Measurements from ENCODE around the gene EVX1. TPM values are rescaled to one million over a fixed set of nuclear protein-coding genes. Genes with fewer than 3 reads are reported as not detected.

The EVX1 gene
- total and polyA plus RNA-seq, 8 donors: not detected

DNA sequence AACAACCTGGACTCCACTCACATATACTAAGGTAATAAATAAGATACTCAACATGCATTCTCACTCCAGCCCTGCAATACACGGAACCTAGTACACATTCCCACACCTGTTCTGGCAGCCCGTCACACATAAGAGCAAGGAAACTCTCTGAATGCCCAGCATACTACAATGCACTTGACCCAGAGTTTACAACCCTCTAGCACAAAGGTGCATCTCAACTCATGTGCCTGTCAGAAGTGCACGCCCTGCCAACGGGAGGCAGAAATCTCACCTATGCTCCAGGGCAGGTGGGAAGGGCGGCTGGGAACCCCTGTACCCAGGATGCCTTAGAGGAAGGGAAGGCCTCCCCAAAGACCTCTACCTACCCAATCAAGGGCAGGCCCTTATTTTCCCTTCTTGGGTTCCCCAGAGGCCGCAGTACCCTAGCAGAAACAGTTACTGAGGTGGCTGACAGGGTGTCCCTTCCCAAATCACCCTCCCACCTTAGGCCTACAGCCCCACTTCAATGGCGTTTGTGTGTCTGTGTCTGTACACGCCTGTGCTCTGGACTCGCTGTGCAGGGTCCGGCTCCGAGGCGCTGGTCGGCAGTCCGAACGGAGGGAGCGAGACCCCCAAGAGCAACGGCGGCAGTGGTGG is 2.0 kb downstream of the EVX1 start:
- Histone ChIP-seq H3K36me3 (no peaks in the 10 kb centered on the region), H3K9me3 (no peaks in the 10 kb centered on the region), H3K27ac (no peak overlapping the region), H3K4me1 (peaks cover 2 to 37% of the 10 kb centered on the region in 2 donors), H3K4me3 (no peak overlapping the region), H3K27me3 (peaks cover 100% of the 10 kb centered on the region in 2 donors)
- TF ChIP-seq, protein P1, sequence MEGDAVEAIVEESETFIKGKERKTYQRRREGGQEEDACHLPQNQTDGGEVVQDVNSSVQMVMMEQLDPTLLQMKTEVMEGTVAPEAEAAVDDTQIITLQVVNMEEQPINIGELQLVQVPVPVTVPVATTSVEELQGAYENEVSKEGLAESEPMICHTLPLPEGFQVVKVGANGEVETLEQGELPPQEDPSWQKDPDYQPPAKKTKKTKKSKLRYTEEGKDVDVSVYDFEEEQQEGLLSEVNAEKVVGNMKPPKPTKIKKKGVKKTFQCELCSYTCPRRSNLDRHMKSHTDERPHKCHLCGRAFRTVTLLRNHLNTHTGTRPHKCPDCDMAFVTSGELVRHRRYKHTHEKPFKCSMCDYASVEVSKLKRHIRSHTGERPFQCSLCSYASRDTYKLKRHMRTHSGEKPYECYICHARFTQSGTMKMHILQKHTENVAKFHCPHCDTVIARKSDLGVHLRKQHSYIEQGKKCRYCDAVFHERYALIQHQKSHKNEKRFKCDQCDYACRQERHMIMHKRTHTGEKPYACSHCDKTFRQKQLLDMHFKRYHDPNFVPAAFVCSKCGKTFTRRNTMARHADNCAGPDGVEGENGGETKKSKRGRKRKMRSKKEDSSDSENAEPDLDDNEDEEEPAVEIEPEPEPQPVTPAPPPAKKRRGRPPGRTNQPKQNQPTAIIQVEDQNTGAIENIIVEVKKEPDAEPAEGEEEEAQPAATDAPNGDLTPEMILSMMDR (IDR thresholded peaks at IDR 0.05): no peak
- intact Hi-C loops (cut with DNase I): no loop called here
- no peak for ATAC-seq
- no peak for DNase-seq

DNA sequence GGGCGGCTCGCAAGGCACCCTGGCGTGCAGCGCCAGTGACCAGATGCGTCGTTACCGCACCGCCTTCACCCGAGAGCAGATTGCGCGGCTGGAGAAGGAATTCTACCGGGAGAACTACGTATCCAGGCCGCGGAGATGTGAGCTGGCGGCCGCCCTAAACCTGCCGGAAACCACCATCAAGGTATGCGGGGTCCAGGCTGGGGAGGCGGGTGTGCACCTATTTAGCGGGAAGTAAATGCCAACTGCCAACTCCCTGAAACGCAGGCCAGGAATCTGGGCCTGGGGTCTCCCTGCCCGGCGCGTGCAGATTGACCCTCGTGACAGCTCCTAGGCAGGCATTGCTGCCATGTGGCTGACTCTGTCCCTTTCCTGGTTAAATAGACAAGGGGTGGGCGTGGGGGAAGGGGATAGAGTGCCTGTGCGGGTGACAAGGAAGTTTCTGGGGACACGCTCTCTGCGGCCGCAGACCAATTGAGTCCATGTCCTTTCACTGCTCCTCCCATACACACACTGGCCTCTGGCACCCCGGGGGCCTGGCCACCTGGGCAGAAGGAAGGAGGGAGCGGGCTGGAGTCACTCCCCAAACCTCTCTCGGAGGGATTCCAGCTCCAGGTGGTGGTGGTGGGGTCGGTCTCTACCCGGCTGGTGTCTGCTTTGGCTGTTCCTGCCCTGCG is 2.7 kb downstream of the EVX1 start:
- Histone ChIP-seq H3K4me3 (no peak overlapping the region), H3K9me3 (no peaks in the 10 kb centered on the region), H3K27ac (no peak overlapping the region), H3K36me3 (no peaks in the 10 kb centered on the region), H3K4me1 (peaks cover 0 to 32% of the 10 kb centered on the region in 2 donors), H3K27me3 (peaks cover 100% of the 10 kb centered on the region in 2 donors)
- TF ChIP-seq, protein P1 (IDR thresholded peaks at IDR 0.05): no peak
- intact Hi-C loops (cut with DNase I): no loop called here
- ATAC-seq: no peak
- no peak for DNase-seq

DNA sequence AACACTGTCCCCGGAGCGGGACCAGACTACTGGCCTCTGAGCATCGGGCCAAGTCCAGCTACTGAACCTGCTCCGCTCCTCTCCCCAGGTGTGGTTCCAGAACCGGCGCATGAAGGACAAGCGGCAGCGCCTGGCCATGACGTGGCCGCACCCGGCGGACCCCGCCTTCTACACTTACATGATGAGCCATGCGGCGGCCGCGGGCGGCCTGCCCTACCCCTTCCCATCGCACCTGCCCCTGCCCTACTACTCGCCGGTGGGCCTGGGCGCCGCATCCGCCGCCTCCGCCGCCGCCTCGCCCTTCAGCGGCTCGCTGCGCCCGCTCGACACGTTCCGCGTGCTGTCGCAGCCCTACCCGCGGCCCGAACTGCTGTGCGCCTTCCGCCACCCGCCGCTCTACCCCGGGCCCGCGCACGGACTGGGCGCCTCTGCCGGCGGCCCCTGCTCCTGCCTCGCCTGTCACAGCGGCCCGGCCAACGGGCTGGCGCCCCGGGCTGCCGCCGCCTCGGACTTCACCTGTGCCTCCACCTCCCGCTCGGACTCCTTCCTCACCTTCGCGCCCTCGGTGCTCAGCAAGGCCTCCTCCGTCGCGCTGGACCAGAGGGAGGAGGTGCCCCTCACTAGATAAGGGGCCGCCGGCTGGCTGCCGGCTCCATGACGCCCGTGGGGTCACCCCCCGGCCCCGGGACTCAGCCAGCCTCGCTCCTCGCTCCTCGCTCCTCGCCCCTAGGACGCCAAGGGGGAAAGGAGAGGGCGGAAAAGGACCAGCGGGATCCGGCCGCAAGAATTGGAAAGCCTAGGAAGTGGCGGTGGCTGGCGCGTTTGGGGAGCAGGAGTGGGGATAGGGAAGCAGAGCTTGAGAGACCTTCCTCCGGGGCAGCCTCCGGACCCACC is 3.4 kb downstream of the EVX1 start:
- no peak overlapping the region for H3K4me3 ChIP-seq
- H3K4me1 ChIP-seq: peaks cover 0 to 32% of the 10 kb centered on the region in 2 donors
- H3K9me3 ChIP-seq: no peaks in the 10 kb centered on the region
- no peaks in the 10 kb centered on the region for H3K36me3 ChIP-seq
- intact Hi-C loops (cut with DNase I): no loop called here
- no peak overlapping the region for H3K27ac ChIP-seq
- H3K27me3 ChIP-seq: peaks cover 100% of the 10 kb centered on the region in 2 donors
- ATAC-seq (peak; percentile 35), DNase-seq (no peak)
- TF ChIP-seq, protein P1 (IDR thresholded peaks at IDR 0.05): no peak

DNA sequence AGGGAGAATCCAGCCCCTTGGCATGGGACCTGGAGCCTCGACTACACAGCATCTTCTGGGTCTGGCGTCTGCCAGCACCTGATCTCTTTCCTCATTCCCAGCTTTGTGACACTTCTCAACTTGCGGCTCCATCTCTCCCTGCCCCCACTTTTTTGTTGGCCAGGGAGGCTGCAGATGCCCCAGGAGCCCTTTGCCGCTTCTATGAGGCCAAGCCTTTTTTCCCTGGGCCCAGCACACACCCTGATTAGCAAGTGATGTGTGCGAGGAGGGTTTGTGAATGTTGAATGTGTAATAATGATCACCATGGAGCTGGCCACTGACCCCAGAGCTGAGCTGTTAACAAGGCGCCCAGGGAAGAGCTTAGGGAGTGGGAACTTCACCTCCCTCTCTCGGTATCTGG is 4.4 kb downstream of the EVX1 start:
- H3K36me3 ChIP-seq: no peaks in the 10 kb centered on the region
- intact Hi-C loops (cut with DNase I): no loop called here
- ATAC-seq: no peak
- H3K4me1 ChIP-seq: peaks cover 0 to 40% of the 10 kb centered on the region in 2 donors
- TF ChIP-seq, protein P1 (IDR thresholded peaks at IDR 0.05): no peak
- peaks cover 100% of the 10 kb centered on the region in 2 donors for H3K27me3 ChIP-seq
- H3K9me3 ChIP-seq: no peaks in the 10 kb centered on the region
- no peak overlapping the region for H3K4me3 ChIP-seq
- no peak for DNase-seq
- H3K27ac ChIP-seq: no peak overlapping the region

Measured in left lung (tissue), 10 donors.